CD4-positive, alpha-beta memory T cell (primary cell): Measurements from ENCODE around the gene PRR32. TPM values are rescaled to one million over a fixed set of nuclear protein-coding genes. Genes with fewer than 3 reads are reported as not detected.
"Not testable (repeated sequence)": the region's sequence is repeated elsewhere in the genome, so short reads cannot be mapped to it uniquely, and the experiment has no call there.

Source experiments
- CTCF ChIA-PET: fragments of 350-600 bp; sonication (Branson Sonifier 250); formaldehyde crosslinking; loops from one replicate; lab custom pipeline; 2021; ENCODE audit warnings: inconsistent platforms; ENCODE audit not compliant: partially characterized antibody; lab: Charles Lee
- POLR2A ChIA-PET: fragments of 350-600 bp; sonication (Branson Sonifier 250); formaldehyde crosslinking; loops from one replicate; lab custom pipeline; 2021; ENCODE audit not compliant: partially characterized antibody; lab: Charles Lee
- DNase-seq, 5 donors: peaks; one replicate each; pipeline versions ENCODE4 v3.0.0 to v3.0.0-alpha.2; 2020 to 2022; ENCODE audit warnings: mixed read lengths in 1 of 5
- H3K27ac ChIP-seq: one replicate; pipeline ENCODE4 v1.7.0; 2013; ENCODE audit warnings: low read depth, low read length
- H3K27me3 ChIP-seq: 2 replicates; pipeline ENCODE4 v1.7.0; 2013; ENCODE audit warnings: mild to moderate bottlenecking, low read length, moderate library complexity; ENCODE audit not compliant: insufficient read depth
- H3K36me3 ChIP-seq: 2 replicates; pipeline ENCODE4 v1.7.0; 2013; ENCODE audit warnings: mild to moderate bottlenecking, low read length, moderate library complexity; ENCODE audit not compliant: insufficient read depth
- H3K4me1 ChIP-seq: 2 replicates; pipeline ENCODE4 v1.7.0; 2013; ENCODE audit warnings: mild to moderate bottlenecking, low read length, moderate library complexity; ENCODE audit not compliant: insufficient read depth
- H3K4me3 ChIP-seq, 2 donors: one replicate each; pipeline ENCODE4 v1.7.0; 2013; ENCODE audit warnings: low read length in 2 of 2, mild to moderate bottlenecking in 1 of 2
- H3K9me3 ChIP-seq, 2 donors: one replicate each; pipeline ENCODE4 v1.7.0; 2013; ENCODE audit warnings: low read length in 2 of 2, control low read depth in 1 of 2; ENCODE audit not compliant: control insufficient read depth in 1 of 2
- H3K27ac Mint-ChIP-seq, 7 donors: one replicate each; pipeline ENCODE4 v1.8.0; 2020 to 2021; ENCODE audit warnings: mixed read lengths in 7 of 7, mild to moderate bottlenecking in 6 of 7, inconsistent platforms in 3 of 7, moderate library complexity in 3 of 7
- H3K27me3 Mint-ChIP-seq, 2 donors: one replicate each; pipeline ENCODE4 v1.8.0; 2020 to 2021; ENCODE audit warnings: mixed read lengths in 2 of 2
- H3K36me3 Mint-ChIP-seq, 2 donors: one replicate each; pipeline ENCODE4 v1.8.0; 2020 to 2021; ENCODE audit warnings: mixed read lengths in 2 of 2, inconsistent platforms in 1 of 2, mild to moderate bottlenecking in 1 of 2
- H3K4me1 Mint-ChIP-seq, 4 donors: one replicate each; pipeline ENCODE4 v1.8.0; 2020 to 2021; ENCODE audit warnings: mixed read lengths in 4 of 4, mild to moderate bottlenecking in 1 of 4
- H3K4me3 Mint-ChIP-seq, 8 donors: one replicate each; pipeline ENCODE4 v1.8.0; 2020 to 2021; ENCODE audit warnings: mixed read lengths in 8 of 8, mild to moderate bottlenecking in 7 of 8, moderate library complexity in 6 of 8, inconsistent platforms in 3 of 8
- H3K9me3 Mint-ChIP-seq, 8 donors: one replicate each; pipeline ENCODE4 v1.8.0; 2020 to 2021; ENCODE audit warnings: mixed read lengths in 8 of 8, mild to moderate bottlenecking in 5 of 8, inconsistent platforms in 3 of 8, moderate library complexity in 1 of 8
- intact Hi-C: fragments of 100-400 bp; cut with micrococcal nuclease; formaldehyde crosslinking; loops from one replicate; pipeline ENCODE4 v1.15.1; 2023
- polyA plus RNA-seq, 2 donors: library from polyadenylated mRNA; unstranded; fragments of 300-500 nt; fragmentation: Illumina TruSeq; gene quantifications; one replicate each; pipeline ENCODE4 v1.2.3, GENCODE V29; 2021
- total RNA-seq, 2 experiments: library from RNA; stranded (reverse); gene quantifications; one replicate each; pipeline ENCODE4 v1.2.3, GENCODE V29; 2021

PRR32 gene, protein sequence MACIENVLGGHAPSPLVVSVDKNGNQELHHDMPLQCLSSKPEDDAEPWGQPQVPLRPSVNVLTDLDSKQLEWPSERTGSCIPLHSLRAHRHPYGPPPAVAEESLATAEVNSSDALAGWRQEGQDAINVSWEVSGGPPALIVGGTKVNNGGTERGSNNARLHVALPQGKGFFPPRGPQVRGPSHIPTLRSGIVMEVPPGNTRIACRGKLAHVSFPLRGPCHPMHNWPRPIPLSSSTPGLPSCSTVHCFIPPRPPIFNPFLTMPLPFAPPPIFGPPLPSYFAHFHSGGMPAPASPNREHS
- total RNA-seq (not detected), polyA plus RNA-seq (not detected)

DNA sequence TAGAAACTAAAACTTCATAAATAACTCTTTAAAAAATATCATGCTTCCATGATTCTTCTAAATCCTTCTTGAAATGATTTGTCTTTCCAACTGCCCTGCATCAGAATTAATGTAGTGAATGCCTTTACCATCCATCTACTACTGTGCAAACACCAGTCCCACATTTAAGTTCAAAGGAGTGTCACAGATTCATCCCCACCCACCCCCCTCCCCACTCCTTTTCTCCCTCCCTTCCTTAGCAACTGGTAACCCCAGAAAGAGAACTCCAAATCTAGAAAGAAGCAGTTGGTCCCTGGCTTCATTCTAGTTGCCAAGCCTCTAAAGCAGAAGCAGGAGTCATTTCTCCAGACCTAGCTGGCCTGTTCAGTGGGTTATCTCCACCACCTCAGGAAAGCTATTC, at the start of gene PRR32:
TSS of gene PRR32 (plus strand) at position 301 of the 400 bp plus-strand sequence. CDS start 115 bp downstream, outside the sequence.
- H3K27me3 Mint-ChIP-seq: no peaks in the 10 kb centered on the region
- H3K27me3 ChIP-seq: no peaks in the 10 kb centered on the region
- H3K36me3 Mint-ChIP-seq: no peaks in the 10 kb centered on the region
- no peak for DNase-seq
- H3K4me3 Mint-ChIP-seq: peak within 1 kb of the TSS in 1 of 8 donors; percentile 22
- no peaks in the 10 kb centered on the region for H3K36me3 ChIP-seq
- H3K4me1 Mint-ChIP-seq: no peaks in the 10 kb centered on the region
- no peaks in the 10 kb centered on the region for H3K4me1 ChIP-seq
- H3K27ac Mint-ChIP-seq: no peak within 1 kb of the TSS
- no peak within 1 kb of the TSS for H3K4me3 ChIP-seq
- POLR2A ChIA-PET: no interaction called here
- no peak within 1 kb of the TSS for H3K27ac ChIP-seq
- H3K9me3 Mint-ChIP-seq: peaks cover 0 to 2% (median 0%) of the 10 kb centered on the region in 8 donors
- intact Hi-C loops: no loop called here
- CTCF ChIA-PET: no interaction called here
- no peaks in the 10 kb centered on the region for H3K9me3 ChIP-seq

DNA sequence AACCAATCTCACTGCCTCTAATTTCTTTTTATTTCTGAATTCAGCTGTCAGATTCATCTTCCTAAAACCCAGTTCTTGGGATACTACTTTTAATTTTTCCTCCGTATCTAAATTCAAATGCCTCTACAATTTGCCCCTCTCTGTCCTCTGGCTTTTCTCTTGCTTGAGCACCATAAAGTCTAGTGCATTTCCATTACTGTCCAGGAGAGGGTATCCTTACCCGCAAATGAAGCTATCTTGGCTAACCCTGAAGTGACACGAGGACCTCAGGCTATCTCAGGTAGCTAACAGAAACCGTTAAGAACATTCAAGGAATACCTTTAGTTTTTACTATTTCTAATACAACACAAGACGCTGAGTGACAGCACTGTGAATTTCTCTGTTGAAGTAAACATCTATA, 49.4 kb upstream of the PRR32 start:
- Histone ChIP-seq H3K9me3 (no peaks in the 10 kb centered on the region), H3K36me3 (no peaks in the 10 kb centered on the region), H3K27ac (no peak overlapping the region), H3K4me3 (no peak overlapping the region), H3K4me1 (no peaks in the 10 kb centered on the region), H3K27me3 (no peaks in the 10 kb centered on the region)
- intact Hi-C loops: no loop called here
- H3K27ac Mint-ChIP-seq: no peak overlapping the region
- DNase-seq: no peak
- H3K4me3 Mint-ChIP-seq: no peak overlapping the region
- POLR2A ChIA-PET: no interaction called here
- H3K27me3 Mint-ChIP-seq: no peaks in the 10 kb centered on the region
- no peaks in the 10 kb centered on the region for H3K4me1 Mint-ChIP-seq
- no peaks in the 10 kb centered on the region for H3K36me3 Mint-ChIP-seq
- CTCF ChIA-PET: no interaction called here
- peaks cover 0 to 13% (median 0%) of the 10 kb centered on the region in 8 donors for H3K9me3 Mint-ChIP-seq

DNA sequence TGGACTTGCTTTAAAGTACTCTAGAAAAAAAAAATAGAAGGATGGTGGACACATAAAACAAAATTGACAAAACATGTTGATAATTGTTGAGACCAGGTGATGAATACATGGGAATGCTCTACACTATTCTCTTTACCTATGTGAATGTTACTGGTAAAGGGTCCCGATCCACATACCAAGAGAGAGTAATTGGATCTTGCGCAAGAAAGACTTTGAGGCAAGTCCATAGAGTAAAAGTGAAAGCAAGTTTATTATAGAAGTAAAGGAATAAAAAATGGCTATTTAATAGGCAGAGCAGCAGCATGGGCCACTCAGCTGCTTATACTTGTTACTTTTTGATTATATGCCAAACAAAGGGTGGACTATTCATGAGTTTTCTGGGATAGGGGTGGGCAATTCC, 34.0 kb upstream of the PRR32 start:
- Mint-ChIP-seq H3K9me3 (peaks cover 0 to 4% (median 0%) of the 10 kb centered on the region in 8 donors), H3K27ac (no peak overlapping the region), H3K36me3 (no peaks in the 10 kb centered on the region), H3K4me3 (no peak overlapping the region), H3K27me3 (no peaks in the 10 kb centered on the region), H3K4me1 (no peaks in the 10 kb centered on the region)
- POLR2A ChIA-PET: no interaction called here
- H3K27ac ChIP-seq: no peak overlapping the region
- no peak overlapping the region for H3K4me3 ChIP-seq
- no peaks in the 10 kb centered on the region for H3K4me1 ChIP-seq
- H3K36me3 ChIP-seq: no peaks in the 10 kb centered on the region
- DNase-seq: no peak
- intact Hi-C loops: no loop called here
- no peaks in the 10 kb centered on the region for H3K27me3 ChIP-seq
- CTCF ChIA-PET: no interaction called here
- no peaks in the 10 kb centered on the region for H3K9me3 ChIP-seq

DNA sequence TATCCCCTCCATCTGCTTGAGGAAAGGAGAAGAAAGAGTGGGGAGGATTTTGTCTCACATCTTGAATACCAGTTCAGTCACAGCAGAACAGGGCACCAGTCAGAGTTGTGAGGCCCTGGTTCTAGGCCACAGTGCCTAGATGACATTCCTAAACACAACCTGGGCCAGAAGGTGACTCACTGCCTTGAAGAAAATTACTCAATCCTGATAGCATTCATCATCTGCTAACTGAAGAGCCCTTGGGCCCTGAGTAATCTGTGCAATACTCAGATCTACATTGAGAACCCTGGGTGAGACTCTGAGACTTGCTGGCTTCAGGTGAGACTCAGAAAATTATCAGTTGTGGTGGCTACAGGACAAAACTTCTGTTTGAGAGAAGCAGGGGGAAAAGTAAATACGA, 20.5 kb upstream of the PRR32 start:
- no peaks in the 10 kb centered on the region for H3K36me3 Mint-ChIP-seq
- ChIA-PET POLR2A (no interaction called here), CTCF (no interaction called here)

DNA sequence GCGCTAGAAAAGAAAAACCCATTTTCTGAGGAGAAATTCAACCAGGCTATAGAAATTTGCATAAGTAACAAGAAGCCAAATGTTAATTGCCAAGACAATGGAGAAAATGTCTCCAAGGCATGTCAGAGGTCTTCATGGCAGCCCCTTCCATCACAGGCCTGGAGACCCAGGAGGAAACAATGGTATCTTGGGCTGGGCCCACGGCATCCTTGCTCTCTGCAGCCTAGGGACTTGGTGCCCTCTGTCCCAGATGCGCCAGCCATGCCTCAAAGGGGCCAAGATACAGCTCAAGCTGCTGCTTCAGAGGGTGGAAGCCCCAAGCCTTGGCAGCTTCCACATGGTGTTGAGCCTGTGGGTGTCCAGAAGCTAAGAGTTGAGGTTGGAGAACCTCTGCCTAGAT, 12.7 kb upstream of the PRR32 start:
- POLR2A ChIA-PET, CTCF ChIA-PET, intact Hi-C loops, H3K9me3 ChIP-seq, H3K4me1 ChIP-seq, H3K4me1 Mint-ChIP-seq, H3K36me3 ChIP-seq, H3K36me3 Mint-ChIP-seq, H3K4me3 Mint-ChIP-seq, H3K27me3 ChIP-seq, DNase-seq, H3K27ac Mint-ChIP-seq, H3K27me3 Mint-ChIP-seq, H3K4me3 ChIP-seq, H3K27ac ChIP-seq: not testable (repeated sequence)
- H3K9me3 Mint-ChIP-seq: peaks cover 0 to 15% (median 0%) of the 10 kb centered on the region in 8 donors

More for the DNA sequence above, 20.5 kb upstream of the PRR32 start:
- no peak overlapping the region for H3K27ac ChIP-seq
- no peak overlapping the region for H3K4me3 ChIP-seq
- intact Hi-C loops: no loop called here
- no peak overlapping the region for H3K4me3 Mint-ChIP-seq
- no peaks in the 10 kb centered on the region for H3K27me3 ChIP-seq
- no peaks in the 10 kb centered on the region for H3K9me3 ChIP-seq
- no peaks in the 10 kb centered on the region for H3K4me1 Mint-ChIP-seq
- H3K27me3 Mint-ChIP-seq: no peaks in the 10 kb centered on the region
- peaks cover 0 to 1% (median 0%) of the 10 kb centered on the region in 8 donors for H3K9me3 Mint-ChIP-seq
- no peaks in the 10 kb centered on the region for H3K36me3 ChIP-seq
- no peaks in the 10 kb centered on the region for H3K4me1 ChIP-seq
- H3K27ac Mint-ChIP-seq: no peak overlapping the region
- DNase-seq: no peak

DNA sequence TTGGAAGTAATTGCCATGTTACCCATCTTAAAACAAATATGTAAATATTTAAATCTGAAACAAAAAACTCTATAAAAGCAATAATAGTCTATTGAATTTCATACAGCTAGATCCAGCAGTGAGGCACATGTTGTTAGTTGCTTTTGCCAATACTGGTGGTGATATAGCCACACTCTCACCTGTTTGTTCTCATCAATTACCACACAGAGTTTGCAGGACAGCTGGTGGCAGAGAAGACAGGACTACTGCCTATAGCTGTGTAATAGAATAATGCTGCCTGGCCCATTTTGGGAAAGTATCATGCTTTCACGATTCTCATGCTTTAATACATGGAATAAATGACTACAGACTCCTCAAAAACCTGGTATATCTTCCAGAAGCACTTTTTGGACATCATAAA, 3.7 kb upstream of the PRR32 start:
- H3K27ac Mint-ChIP-seq: no peak overlapping the region
- ChIA-PET POLR2A (no interaction called here), CTCF (no interaction called here)
- intact Hi-C loops: no loop called here
- Histone ChIP-seq H3K27ac (no peak overlapping the region), H3K9me3 (no peaks in the 10 kb centered on the region), H3K27me3 (no peaks in the 10 kb centered on the region), H3K4me3 (no peak overlapping the region), H3K4me1 (no peaks in the 10 kb centered on the region), H3K36me3 (no peaks in the 10 kb centered on the region)
- H3K9me3 Mint-ChIP-seq: peaks cover 0 to 5% (median 0%) of the 10 kb centered on the region in 8 donors
- no peaks in the 10 kb centered on the region for H3K36me3 Mint-ChIP-seq
- H3K4me3 Mint-ChIP-seq: no peak overlapping the region
- H3K4me1 Mint-ChIP-seq: no peaks in the 10 kb centered on the region
- DNase-seq: no peak
- no peaks in the 10 kb centered on the region for H3K27me3 Mint-ChIP-seq

DNA sequence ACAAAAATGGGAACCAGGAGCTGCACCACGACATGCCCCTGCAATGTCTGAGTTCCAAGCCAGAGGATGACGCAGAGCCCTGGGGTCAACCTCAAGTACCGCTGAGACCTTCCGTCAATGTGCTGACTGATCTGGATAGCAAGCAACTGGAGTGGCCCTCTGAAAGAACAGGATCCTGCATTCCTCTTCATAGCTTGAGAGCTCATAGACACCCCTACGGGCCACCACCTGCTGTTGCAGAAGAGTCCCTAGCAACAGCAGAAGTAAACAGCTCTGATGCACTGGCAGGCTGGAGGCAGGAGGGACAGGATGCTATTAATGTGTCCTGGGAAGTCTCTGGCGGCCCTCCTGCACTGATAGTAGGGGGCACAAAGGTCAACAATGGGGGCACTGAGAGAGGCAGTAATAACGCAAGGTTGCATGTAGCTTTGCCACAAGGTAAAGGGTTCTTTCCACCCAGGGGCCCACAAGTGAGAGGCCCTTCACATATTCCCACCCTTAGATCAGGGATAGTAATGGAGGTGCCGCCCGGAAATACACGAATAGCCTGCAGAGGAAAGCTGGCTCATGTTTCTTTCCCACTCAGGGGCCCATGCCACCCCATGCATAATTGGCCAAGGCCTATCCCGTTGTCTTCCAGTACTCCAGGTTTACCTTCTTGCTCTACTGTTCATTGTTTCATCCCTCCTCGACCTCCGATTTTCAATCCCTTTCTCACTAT, 1.3 kb downstream of the PRR32 start:
- H3K9me3 ChIP-seq: no peaks in the 10 kb centered on the region
- Mint-ChIP-seq H3K4me1 (no peaks in the 10 kb centered on the region), H3K27me3 (no peaks in the 10 kb centered on the region), H3K9me3 (peaks cover 0 to 2% (median 0%) of the 10 kb centered on the region in 8 donors), H3K4me3 (no peak overlapping the region), H3K36me3 (no peaks in the 10 kb centered on the region), H3K27ac (no peak overlapping the region)
- no peak overlapping the region for H3K4me3 ChIP-seq
- no peaks in the 10 kb centered on the region for H3K36me3 ChIP-seq
- H3K27me3 ChIP-seq: no peaks in the 10 kb centered on the region
- no peak overlapping the region for H3K27ac ChIP-seq
- H3K4me1 ChIP-seq: no peaks in the 10 kb centered on the region
- intact Hi-C loops: no loop called here
- POLR2A ChIA-PET: no interaction called here
- no peak for DNase-seq
- CTCF ChIA-PET: no interaction called here
